Activated CD4-positive, alpha-beta T cell treated with anti-CD3 and anti-CD28 coated beads, Interleukin-2, Interleukin-6, amounts not matched to agents 100 ng/mL and 50 ng/mL, durations not matched to agents 16 hours and 8 hours (primary cell): ENCODE results near the gene PDSS1.
"Not testable (repeated sequence)": the region's sequence is repeated elsewhere in the genome, so short reads cannot be mapped to it uniquely, and the experiment has no call there.

ENCODE experiments used
- DNase-seq: peaks from one replicate; pipeline ENCODE4 v3.0.0-alpha.2; 2020

PDSS1 gene

DNA sequence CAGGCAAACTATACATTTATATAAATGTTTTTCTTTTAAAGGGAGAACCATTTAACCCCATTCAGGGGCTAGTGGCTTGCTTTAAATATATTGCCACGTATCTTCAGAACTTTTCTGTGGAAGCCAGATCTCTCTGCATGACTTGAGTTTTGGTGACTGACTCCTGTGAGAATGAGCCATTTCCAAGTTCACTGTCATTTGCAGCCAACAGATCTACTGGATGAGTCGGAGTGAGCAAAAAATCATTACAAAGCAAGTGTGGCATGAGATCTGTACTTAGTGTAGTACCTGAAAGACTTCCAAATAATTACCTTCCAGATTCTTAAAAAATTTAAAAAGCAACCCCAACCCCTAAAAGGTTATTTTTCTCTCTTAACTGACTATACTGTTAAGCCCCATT, 45.6 kb downstream of the PDSS1 start:
- DNase-seq = no peak

DNA sequence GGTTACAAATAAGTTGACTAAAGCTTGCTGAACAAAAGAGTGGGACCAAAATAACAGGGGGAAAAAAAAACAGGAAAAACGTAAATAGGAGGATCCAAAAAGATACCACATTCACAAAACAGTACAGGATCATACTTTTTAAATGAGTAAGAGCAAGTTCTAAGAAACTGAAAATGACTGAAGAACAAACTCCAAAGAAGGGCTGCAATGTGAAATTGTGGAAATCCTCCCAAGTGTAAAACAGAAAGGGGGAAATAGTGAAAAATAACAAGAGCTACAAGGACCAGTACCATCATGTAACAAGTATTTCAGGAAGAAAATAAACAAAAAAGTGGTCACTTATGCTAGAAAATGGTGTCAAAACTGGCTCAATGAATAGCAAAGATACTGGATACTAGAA, 46.3 kb downstream of the PDSS1 start:
- DNase-seq = no peak

DNA sequence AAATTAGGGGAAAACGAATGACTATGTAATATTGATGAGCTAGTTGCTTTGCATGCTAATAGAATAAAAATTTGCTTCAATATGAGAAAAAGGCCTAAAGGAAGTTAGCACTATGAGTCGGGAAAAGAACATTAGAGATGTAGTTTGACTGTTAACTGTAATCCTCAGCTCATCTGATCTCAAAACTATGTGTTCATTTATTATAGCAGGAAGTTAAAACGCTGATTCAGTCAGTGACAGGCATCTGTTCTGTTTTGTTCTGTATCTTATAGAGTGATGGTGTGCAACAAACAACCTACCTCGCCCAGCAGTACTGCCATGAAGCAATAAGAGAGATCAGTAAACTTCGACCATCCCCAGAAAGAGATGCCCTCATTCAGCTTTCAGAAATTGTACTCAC, 48.6 kb downstream of the PDSS1 start:
- no peak for DNase-seq

DNA sequence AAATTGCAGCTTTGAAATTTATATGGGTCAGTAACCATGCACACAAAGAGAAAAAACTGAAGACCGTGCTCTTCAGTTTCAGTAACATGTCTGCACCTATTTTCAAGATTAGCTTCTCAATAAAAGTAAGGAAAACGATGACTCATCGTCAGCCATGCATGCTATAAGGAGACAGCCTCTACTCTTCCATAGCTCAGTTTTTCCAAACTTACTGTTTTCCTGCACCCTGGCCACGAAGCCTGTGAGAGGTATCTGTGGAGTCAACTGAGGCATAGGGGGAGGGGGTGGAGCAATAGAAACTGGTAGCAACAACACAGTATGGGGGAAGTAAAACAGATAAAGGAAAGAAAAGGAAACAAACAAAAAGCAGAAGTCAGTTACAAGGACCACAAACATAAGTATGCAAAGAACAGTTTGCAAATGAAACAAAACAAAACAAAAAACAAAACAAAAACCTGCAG, 58.0 kb downstream of the PDSS1 start:
- no peak for DNase-seq

DNA sequence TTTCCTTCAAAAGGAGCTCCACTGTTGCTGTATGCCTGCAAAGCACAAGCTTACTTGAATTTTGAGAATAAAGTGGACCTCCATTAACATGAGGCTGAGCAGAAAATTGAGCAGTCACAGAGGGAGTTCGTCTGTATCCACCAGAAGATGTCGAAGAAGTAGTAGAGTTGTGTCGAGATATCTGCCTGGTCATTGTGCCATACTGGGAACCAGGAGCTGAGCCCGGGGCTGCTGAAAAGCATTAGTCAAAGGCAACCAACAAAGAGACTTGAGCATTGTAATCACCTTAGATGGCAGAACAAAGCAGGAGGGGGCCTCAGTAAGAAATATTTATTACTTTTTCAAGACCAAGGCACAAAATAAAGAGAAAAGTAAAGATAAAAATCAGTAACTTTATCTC, 61.5 kb downstream of the PDSS1 start:
- DNase-seq = no peak

DNA sequence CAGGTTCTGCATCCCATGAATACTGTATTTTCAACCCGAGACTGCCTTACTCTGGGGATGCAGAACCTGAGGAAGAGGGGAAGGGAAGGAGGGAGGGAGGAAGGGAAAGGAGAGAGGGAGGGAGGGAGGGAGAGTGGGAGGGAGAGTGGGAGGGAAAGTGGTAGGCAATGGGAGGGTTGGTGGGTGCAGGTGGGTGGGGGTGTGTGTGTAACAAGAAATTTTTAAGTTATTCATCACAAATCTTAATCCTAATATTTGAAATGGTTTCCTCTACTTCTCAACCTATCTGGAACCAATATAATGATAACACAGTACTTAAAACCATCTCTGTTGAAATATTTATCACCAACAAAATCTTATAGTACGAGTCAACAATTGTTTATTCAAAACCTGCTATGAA, 68.0 kb downstream of the PDSS1 start:
- no peak for DNase-seq

DNA sequence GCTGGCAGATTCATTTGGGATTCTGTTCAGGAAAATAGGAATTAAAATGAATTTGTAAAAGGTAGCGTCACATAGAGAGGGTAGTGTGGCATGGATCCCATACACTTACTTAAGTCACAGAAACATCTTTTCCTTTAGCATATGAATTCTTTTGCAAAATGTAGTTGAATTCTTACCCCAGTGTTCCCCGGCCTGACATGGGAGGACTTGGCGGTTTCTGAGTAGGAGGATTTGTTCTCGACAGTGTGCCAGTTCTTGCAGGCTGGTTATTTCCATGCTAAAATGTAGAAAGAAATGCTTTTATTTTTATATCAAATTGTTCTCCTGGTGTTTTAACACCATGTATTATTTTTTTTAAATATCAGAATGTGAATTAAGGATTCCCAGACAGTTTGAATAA, 72.6 kb downstream of the PDSS1 start:
- no peak for DNase-seq

DNA sequence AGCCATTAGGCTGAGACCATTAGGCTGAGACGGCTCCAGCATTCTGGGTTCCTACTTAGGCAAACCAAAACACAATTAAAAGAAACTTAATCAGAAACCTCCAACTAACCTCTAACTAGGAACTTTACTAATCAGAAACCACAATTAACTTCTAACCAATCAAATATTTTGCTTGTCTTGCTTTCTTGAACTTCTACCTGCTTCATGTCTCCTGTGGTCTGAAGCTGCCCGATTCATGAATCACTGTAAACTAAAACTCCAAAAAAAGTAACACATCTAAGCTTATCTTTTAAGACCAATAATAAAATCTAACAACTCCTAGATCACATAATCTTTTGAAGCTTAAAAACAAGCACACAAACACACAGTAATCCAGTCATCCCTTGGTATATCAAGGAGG, 76.1 kb downstream of the PDSS1 start:
- no peak for DNase-seq

DNA sequence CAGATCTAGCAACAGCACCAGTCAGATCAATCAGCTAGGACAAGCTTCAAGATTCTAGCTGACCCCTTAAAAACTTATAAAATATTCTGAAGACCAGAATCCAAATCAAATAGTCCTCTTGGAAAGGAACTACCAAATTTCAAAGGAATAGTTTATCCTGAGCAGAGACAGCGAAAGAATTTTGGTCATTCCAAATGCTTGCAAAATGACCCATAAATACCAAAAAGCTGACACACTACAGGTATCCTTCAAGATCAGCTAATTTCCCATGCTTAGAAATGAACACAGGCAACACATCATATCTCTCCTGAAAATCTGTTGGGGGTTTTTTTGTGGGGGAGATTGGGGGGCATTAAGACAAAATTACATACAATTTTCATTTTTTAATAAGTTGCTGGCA, 78.8 kb downstream of the PDSS1 start:
- DNase-seq = no peak

DNA sequence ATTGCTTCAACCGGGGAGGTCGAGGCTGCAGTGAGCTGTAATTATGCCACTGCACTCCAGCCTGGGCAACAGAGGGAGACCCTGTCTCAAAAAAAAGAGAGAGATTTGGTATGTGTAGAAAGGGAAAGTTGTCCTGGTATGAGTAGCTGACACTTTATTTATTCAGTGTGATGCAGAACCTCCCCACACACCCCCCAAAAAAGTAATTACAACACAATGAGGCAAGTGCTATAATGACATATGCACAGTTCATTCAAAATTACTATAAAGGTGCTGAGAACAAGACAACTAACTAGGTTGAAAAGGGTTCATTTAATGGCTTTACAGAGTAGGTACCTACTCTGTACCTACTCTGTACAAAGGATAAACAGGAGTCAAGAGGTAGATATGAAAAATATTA, 80.2 kb downstream of the PDSS1 start:
- DNase-seq = no peak

DNA sequence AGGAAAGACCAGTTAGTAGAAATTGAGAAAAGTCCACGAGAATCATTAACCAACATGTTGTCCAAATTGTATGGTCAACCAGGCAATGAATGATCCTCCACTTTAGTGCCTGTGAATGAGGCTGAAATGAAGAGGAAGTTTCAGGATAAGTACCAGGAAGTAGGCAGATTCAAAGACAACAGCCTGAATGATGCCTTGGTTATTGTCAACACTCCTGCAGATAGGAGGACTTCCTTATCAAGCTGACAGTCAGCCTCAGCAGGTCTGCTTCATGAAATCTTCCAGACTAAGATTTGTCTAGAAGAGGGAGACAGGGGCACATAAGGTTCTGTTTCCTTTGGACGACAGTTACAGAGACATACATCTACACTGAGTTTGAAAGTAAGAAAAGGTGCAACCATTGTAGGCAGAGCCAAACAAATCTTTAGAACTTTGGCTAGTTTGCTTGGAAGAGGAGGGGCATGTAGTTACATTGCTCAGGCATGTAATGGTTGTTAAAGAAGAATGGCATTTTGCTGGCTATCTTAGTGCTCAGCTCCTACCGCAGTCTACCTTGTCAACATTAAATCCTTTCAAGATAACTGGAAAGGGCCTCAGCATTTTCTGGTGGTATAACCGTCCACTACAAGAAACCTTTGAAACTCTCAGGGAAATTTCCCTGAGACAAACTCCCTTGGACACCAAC, 81.8 kb downstream of the PDSS1 start:
- DNase-seq = no peak

DNA sequence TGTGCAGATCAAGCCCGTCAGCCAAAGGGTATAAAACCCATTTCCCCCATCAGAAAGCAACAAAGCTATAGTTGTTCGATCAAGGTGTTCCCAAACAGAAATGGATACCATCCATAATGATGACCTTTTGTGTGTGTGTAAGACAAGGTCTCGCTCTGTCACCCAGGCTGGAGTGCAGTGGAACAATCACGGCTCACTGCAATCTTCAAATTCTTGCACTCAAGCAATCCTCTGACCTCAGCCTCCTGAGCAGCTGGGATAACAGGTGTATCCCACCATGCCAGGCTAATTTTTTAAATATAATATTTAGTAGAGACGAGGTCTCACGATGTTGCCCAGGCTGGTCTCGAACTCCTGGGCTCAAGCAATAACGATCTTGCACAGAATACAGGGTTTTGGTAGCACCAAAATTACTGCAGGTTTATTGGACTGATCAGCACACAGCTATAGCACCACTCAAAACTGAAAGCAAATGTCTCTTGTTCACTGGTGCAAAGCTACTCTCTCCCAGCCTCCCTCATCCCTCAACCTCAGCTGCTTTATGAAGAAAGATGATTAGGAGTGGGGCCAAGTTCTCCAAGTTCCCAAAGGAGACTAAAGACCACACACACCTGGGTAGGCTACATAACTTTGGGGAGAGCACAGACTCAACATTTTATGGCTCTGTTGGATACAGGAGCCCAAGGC, 82.7 kb downstream of the PDSS1 start:
- no peak for DNase-seq

DNA sequence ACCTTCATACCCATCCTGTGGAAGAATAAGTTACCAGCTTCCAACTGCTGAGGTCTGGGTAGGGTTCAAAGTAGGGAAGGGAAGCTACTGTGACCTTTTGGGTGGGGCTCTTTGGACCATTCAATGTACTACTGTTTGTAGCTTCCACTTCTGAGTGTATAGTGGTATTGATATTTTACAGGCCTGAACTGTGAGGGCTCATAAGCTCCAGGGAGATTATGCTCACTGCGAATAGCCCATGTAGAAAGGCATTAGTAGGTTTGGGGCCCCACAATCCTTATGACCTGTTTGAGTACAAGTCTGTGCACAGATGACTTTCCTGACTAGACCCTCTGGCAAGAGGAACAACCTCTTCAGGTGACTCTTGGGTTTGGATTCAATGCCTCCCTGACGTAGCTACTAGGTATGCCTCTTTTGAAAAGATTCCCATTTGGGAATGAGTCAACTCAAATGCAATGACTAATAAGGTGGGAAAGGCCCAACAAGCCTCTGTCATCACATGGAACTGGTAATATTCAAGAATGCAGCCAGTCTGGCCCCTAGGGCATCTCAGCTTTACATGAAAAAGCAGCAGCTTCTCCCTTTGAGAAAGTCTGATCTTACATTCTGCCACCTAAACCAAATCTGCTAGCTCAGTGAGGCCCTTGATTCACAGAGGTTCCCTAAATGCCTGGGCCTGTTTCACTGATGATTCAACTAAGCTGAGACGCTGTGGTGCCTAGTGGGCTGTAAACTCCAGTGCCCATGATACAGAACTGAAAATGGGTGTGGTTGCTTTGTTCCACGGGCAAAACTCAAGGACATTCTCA, 83.5 kb downstream of the PDSS1 start:
- peak; percentile 35 for DNase-seq

DNA sequence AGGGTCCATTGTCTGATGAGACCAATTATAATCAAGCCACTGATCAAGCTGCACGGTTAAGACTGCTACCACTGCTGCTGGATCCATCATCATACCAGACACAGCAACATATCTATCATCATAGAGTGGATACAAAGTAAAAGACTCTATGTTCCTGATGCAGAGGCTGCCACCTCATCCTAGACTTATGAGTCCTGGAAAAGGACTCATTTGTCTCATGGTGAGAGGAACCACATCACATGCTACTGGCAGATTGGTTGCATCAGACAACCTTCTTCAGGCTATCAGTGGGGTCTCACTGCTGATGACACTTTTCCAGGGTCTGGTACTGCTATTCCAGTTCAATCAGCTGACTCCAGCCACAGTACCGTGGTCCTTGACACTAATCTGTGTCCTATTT, 84.3 kb downstream of the PDSS1 start:
- DNase-seq = peak; percentile 22

DNA sequence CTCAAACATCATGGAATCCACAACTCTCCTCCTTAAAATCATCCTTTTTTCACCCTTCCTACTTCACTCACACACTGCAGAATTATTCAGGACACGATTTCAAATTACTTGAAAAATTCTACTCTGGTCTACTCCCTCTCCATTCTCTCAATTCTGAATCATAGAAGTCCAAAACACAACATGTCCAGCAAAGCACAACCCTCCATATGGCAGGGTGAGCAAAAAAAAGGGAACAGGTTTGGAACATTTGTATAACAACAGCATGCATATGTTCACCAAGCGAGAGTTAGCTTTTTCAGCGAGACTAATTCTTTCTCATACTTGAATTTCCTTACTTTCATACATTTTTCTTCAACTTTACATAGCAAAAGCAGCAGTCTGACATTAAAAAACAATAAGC, 89.9 kb downstream of the PDSS1 start:
- DNase-seq = no peak

DNA sequence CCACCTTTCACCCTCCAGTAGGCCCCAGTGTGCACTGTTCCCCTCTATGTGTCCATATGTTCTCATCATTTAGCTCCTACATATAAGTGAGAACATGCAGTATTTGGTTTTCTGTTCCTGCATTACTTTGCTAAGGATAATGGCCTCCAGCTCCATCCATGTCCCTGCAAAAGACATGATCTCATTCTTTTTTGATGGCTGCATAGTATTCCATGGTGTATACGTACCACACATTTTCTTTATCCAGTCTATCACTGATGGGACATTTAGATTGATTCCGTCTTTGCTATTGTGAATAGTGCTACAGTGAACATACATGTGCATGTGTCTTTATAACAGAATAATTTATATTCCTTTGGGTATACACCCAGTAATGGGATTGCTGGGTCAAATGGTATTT, 92.3 kb downstream of the PDSS1 start:
- not testable (repeated sequence) for DNase-seq

DNA sequence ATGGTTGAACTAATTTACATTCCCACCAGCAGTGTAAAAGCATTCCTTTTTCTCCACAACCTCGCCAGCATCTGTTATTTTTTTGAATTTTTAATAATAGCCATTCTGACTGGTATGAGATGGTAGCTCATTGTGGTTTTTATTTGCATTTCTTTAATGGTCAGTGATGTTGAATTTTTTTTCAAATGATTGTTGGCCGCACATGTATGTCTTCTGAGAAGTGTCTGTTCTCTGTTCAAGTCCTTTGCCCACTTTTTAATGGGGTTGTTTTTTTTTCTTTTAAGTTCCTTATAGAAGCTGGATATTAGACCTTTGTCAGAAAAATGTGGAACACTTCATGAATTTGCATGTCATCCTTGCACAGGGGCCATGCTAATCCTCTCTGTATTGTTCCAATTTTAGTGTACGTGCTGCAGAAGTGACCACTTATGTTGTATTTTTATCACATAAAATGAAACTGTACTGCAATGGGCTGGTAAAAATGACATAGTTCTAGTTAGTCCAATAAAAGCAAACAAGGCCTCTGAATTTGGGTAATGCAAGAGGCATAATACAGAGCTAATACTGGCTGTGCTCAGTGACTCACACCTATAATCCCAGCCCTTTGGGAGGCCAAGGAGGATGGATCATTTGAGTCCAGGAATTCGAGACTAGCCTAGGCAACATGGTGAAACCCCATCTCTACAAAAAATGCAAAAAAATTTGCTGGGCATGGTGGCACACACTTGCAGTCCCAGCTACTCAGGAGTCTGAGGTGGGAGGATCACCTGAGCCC, 92.9 kb downstream of the PDSS1 start:
- DNase-seq = no peak

DNA sequence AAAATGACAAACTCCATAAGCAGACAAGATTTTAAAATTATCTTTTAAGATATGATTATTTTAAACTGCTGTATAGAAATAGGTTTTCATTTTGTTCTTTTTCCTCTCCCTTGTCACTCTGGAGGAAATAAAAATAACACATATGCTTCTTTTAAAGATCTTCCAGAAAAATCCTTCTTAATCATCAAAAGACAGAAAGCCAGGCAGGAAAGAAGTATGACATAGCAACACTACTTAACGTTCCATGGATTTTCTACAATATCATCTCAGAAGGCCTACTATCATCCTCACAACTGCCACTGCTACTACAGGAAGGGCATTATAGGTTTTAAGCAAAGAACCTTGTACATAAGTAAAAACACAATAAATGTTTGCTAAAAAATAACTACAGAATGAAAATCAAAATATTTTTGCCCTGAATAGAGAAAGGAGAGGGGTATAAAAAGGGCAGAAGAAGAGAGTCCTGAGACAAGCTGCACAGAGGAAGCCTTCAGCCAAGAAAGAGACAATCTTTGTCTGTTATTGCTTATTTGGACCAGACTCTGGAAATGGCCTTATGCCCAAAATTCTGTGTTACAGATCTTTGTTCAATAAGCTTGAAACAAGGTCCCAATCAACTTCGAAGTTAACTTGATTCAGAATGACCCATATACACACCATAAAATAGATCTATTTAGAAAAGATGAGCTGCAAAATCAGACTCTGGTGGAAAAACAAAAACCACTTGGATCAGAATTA, 95.4 kb downstream of the PDSS1 start:
- DNase-seq = no peak
